Suppressor macrophage (primary cell): ENCODE data around the gene SCN10A.

Experiments used
- DNase-seq, 4 experiments: peaks; one replicate each; pipeline ENCODE4 v3.0.0-alpha.2; 2020 to 2022
- total RNA-seq, 17 experiments: gene quantifications; one replicate each; lab custom pipeline; 2026; ENCODE audit warnings: mixed read lengths in 6 of 17, inconsistent platforms in 3 of 17; lab: John Stamatoyannopoulos, UW

The SCN10A gene
- 0 to 3.7 (median 0.05) reads per million in 17 experiments for total RNA-seq

DNA sequence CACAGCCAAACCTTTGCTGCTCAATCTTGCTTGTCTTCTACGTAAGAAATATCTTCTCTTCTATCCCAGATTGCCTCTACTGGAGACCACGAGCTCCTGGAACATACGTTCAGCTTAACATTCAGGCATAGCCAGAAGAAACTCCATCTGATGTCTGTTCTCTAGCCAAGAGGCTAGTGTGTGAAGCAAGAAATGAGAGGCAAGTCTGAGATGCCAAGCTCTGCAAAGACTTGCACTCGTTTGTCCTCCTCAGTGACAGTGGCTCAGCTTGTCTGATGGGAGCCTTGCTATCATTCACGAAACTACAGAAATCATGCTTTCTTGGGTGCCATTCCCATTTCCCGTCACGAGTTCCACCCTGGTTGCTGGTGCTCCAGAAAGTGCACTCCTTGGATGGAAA lies at the start of gene SCN10A:
Gene SCN10A (minus strand): TSS at position 192 of the 400 bp plus-strand sequence. CDS start 22,207 bp downstream, outside the sequence.
- no peak for DNase-seq

DNA sequence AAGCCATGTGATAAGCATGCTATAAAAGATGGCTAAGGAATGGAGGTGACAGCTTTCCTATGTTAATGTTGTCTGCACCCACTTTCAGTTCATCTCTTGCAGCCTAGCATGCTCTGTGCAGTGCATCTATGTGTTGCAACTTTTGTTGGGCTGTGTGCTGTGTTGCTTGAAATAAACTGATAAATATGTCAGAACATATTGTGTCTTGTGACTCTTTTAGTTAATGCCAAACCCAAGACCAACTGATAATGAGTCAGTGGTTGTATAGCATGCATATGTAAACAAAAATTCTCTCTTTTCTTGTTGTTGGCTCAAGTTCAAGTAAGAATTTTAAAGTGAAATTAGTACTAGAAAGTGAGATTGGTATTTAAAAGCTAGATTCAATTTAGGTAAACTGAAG lies 37.0 kb upstream of the SCN10A start:
- no peak for DNase-seq

DNA sequence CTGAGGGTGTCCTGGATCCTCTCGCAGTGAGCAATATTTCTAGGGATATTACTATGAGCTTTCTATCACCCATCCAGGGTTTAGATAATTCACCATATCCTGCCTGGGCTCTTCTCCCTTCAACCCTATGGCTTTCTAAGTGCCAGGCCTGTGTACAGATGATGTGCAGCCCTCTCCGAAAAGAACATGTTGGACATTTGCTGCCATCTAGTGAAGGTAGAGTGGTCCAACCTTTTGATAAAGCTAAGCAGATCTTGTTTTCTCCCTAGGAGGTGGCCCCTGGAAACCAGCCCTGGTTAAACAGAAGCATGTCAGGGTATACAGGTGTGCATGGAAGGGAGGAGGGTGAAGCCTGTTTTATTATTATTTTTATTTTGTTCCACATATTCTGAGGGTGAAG lies 27.9 kb upstream of the SCN10A start:
- peak; percentile 27 to 55 (median 44) for DNase-seq

GRCh38 chr3:38842266-38842965 lies 26.4 kb upstream of the SCN10A start:
- no peak for DNase-seq

DNA sequence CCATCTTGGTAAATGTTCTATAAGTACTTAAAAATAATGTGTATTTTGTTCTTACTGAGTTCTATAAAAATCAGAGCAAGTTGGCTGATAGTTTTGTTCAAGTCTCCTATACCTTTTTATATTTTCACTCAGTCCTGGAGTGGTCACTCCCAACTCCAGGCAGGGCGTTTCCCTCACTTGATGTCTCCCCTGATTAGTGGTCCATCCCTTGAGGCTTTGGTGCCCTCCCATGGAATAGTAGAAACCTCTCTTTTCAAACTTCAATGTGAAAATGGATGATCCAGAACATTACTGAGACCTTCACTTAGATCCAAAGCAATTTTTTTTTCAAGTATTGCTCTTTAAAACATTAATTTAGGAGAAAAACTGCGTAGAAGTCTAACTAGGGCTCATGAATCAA lies 25.0 kb upstream of the SCN10A start:
- no peak for DNase-seq

GRCh38 chr3:38837358-38837757 lies 21.3 kb upstream of the SCN10A start:
- DNase-seq: no peak

DNA sequence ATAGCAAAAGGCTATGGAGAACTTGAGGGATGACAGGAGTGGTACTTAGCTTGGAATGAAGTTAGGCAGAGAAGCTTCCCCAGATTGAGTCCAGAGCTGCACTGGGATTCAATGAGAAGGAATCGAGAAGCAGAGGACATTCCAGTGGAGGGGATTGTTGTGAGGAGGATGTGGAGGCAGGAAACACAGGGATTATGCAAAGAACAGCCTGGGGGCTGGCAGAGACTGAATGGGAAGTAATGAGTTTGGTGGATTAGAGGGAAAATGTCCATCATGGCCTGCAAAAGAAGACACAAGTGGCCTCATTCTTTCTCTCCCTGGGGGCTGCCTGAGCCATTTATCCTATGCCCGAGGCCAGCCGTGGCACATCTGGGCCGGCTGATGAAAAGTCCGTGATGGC lies 20.5 kb upstream of the SCN10A start:
- DNase-seq: no peak

GRCh38 chr3:38835939-38836338 lies 19.9 kb upstream of the SCN10A start:
- no peak for DNase-seq

- no peak for DNase-seq
Measured at GRCh38 chr3:38834717-38835116, 18.7 kb upstream of the SCN10A start.

DNA sequence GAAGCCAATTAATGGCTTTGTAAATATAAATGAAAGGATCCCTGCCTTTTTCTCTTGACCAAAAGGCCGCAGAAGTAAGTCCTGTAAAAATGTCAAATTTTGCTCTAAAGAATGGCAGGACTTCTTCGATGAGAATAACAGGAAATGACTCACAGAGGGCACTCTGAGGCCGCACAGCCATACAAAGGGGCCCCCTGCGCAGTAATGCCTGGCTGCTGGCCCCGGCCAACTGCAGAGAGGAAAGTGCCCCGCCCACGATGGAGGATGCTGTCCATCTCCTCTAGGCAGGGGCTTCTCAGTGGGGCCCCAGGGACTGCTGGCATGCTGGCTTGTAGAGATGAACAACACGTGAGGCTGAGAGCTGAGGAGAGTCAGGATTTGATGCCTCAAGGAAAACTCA lies 18.1 kb upstream of the SCN10A start:
- DNase-seq: peak; percentile 48 to 64 (median 62)

DNA sequence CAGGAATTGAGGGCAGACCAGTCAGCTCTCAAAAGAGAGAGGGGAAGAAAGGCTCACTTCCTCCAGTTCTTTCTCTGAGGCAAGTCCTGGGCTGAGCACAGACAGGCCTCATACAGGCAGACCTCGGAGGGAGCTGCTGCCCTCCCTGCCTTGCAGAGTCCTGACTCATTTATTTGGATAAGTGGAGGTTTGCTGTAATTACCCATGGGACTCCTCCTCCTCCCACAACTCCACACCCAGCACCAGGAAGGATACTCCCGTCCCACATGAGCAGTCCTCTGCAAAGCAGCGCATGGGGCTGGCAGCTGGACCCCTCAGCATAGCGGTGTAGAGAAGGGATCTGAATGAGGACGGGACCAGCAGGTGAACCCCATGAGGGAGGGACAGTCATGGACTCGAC lies 13.4 kb upstream of the SCN10A start:
- no peak for DNase-seq

GRCh38 chr3:38828681-38829080 lies 12.7 kb upstream of the SCN10A start:
- no peak for DNase-seq

- no peak for DNase-seq
Measured at GRCh38 chr3:38827791-38828190, 11.8 kb upstream of the SCN10A start.

GRCh38 chr3:38826001-38826400 lies 10.0 kb upstream of the SCN10A start:
- no peak for DNase-seq

DNA sequence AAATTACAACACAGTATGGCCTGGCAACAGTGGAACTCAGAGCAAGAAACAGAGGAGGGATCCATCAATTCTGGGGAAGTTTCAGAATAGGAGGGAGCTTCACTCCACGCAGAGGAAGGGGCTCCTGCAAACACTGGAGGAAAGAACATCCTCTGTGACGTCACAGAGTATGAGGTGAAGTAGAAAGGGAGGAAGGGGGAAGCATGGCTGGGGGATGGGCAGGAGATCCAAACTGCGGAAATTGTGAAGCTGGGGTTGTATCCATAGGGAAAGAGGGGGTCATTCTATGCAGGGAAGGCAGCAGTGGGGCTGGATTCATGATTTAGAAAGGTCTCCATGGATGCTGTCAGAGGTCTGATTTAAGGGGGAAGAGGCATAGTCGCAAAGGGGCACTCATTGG lies 8.3 kb upstream of the SCN10A start:
- no peak for DNase-seq

GRCh38 chr3:38823722-38824121 lies 7.7 kb upstream of the SCN10A start:
- no peak for DNase-seq

DNA sequence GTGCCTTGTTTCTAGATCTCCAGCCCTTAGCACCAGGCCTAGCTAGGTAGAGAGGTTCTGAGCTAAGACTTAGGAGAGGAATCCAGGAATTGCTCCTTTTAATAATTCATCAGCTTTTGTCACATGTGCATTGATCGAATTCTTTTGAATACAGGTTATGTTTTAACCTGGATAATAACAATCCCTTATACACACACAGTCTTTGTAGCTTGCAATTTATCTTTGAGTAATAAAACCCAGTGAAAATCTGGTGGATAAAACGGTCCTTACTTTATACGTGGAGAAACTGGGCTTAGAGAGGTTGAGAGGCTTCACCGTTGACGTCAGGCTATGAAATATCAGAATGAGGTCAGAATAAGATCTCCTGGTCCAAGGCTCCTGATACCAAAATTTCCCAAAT lies 7.2 kb upstream of the SCN10A start:
- DNase-seq: no peak

- no peak for DNase-seq
Measured at GRCh38 chr3:38811822-38812221, 4.2 kb downstream of the SCN10A start.

DNA sequence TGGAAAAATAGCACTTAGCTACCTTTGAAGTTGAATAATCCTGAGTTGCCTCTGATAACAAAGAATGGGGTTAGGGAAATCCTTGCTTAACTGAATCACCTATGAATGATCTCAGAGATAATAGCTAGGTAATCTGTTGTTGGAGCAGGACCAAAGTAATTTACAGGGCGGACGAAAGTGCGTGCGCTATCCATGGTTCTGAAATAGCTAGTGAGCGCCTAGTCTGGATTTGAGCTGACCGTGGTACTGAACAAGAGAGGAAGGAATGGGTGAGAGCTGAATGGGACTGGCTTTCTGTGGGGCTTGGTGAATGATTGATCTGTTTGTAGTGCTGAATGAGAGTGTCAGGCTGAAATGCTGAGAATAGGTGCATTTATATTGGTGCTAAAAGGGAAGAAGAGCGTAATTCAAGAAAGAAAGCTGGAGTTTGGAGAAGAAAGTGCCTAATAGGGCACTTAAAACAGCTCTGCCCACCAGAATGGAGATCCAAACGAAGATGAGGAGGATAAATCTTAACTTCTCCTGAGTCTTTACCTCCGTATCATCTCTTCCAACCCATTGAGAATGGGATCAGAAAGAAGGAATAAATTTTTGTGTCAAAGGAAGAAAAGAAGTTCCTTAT lies 10.1 kb downstream of the SCN10A start:
- peak; percentile 67 to 83 (median 72) for DNase-seq

DNA sequence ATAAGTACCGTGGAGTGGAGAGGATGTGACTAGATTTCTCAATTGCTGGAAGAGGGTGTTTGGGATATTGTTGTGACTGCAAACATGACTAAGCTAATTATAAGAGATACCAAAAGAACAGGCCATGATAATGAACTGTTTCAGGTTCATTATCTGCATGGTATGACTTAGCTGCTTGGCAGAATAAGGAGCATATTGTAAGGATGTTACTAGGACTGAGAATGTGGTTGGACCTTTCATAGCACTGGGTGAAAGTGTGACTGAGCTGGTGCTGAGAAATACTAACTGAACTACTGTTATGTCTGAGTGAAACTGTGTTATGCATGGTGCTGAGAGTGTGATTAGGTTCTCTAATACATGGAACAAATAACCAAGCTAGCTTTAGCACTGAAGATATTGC lies 11.0 kb downstream of the SCN10A start:
- DNase-seq: no peak

GRCh38 chr3:38800511-38800910 lies 15.5 kb downstream of the SCN10A start:
- DNase-seq: no peak

- no peak for DNase-seq
Measured at GRCh38 chr3:38793721-38794120, 22.3 kb downstream of the SCN10A start.

DNA sequence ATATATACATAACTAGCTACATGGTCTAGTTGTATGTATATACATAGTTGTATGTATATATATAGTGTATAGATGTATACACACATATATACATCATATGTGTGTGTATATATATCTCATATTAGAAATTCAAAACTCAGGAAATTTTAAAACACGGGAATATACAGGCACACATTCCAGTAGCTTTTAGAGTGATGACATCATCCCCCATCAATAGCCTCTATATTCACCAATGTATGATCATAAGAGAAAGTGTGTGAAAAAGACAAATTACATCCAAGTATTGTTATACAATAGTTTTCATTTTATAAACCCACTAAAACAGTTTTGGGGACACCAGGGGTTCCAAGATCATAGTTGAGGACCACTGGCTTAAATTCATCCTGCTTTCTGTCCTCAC lies 23.0 kb downstream of the SCN10A start:
- no peak for DNase-seq

GRCh38 chr3:38782148-38782547 lies 33.9 kb downstream of the SCN10A start:
- no peak for DNase-seq

DNA sequence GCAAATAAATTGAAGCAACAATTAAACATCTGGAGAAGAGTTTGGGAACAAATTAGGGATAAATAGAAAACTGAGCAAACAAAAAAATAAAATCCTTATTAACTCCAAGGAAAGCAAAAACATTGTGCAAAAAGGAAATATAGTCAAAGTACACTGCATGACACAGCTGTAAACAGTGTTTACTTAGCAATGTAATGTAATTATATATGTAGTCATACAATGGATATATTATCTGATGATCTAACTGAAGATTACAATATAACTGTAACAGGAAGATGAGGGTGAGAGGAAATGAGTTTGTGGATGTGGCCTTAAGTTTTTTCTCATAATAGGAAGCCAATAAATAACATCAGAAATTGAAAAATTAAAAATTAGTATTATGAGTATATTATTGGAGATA lies 42.5 kb downstream of the SCN10A start:
- no peak for DNase-seq
